Osteoblast (primary cell): ENCODE measurements around the gene COL25A1. TPM values are rescaled to one million over a fixed set of nuclear protein-coding genes. Genes with fewer than 3 reads are reported as not detected.

Source experiments
- DNase-seq: peaks from one replicate; pipeline ENCODE4 v3.0.0; 2011; ENCODE audit warnings: low spot score, mixed read lengths; ENCODE audit not compliant: insufficient read length; ENCODE audit errors: missing footprints
- H2AFZ ChIP-seq: 2 replicates; pipeline ENCODE4 v1.6.0; 2011; ENCODE audit warnings: mild to moderate bottlenecking, low read length
- H3K27ac ChIP-seq: 2 replicates; pipeline ENCODE4 v1.5.1; 2011; ENCODE audit warnings: mild to moderate bottlenecking, low read depth, low read length, moderate library complexity
- H3K27me3 ChIP-seq: 2 replicates; pipeline ENCODE4 v1.6.0; 2012; ENCODE audit warnings: mild to moderate bottlenecking, control low read depth, inconsistent platforms, low read length, moderate library complexity; ENCODE audit not compliant: insufficient read depth
- H3K36me3 ChIP-seq: 2 replicates; pipeline ENCODE4 v1.5.1; 2011; ENCODE audit warnings: mild to moderate bottlenecking, low read length, control low read depth, moderate library complexity; ENCODE audit not compliant: insufficient read depth
- H3K4me1 ChIP-seq: 2 replicates; pipeline ENCODE4 v1.5.1; 2011; ENCODE audit warnings: mild to moderate bottlenecking, low read length, control low read depth, moderate library complexity; ENCODE audit not compliant: insufficient read depth
- H3K4me2 ChIP-seq: 2 replicates; pipeline ENCODE4 v1.6.0; 2011; ENCODE audit warnings: mild to moderate bottlenecking, low read length; ENCODE audit not compliant: insufficient read depth
- H3K4me3 ChIP-seq: fragments of 200-600 bp; sonication (generic); 3 replicates; pipeline ENCODE4 v1.5.1; 2012; ENCODE audit warnings: mild to moderate bottlenecking, low read length, inconsistent platforms; ENCODE audit not compliant: insufficient read depth
- H3K79me2 ChIP-seq: 2 replicates; pipeline ENCODE4 v1.6.0; 2012; ENCODE audit warnings: mild to moderate bottlenecking, low read length, control low read depth, inconsistent platforms; ENCODE audit not compliant: insufficient read depth
- H3K9me3 ChIP-seq: 2 replicates; pipeline ENCODE4 v1.5.1; 2011; ENCODE audit warnings: low read depth, low read length, control low read depth
- H4K20me1 ChIP-seq: 2 replicates; pipeline ENCODE4 v1.6.0; 2012; ENCODE audit warnings: mild to moderate bottlenecking, low read length, control low read depth; ENCODE audit not compliant: insufficient read depth
- CTCF ChIP-seq: IDR thresholded peaks from 2 replicates; pipeline ENCODE4 v1.5.1; 2011; ENCODE audit warnings: mild to moderate bottlenecking, low read depth, low read length, moderate library complexity; ENCODE audit errors: extremely low read depth
- total RNA-seq: library from RNA; depleted of rRNA; stranded (reverse); fragments of >200 nt; gene quantifications from 2 replicates; pipeline ENCODE4 v1.2.3, GENCODE V29; 2012

COL25A1 gene
- total RNA-seq, 1 donor = 1.4 TPM

GRCh38 chr4:108810087-108810486, 492.4 kb downstream of the COL25A1 start:
- no peaks in the 10 kb centered on the region for H3K36me3 ChIP-seq
- no peak for TF ChIP-seq CTCF
- no peaks in the 10 kb centered on the region for H3K79me2 ChIP-seq
- no peak overlapping the region for H3K27ac ChIP-seq
- H4K20me1 ChIP-seq = no peaks in the 10 kb centered on the region
- H3K27me3 ChIP-seq = peaks cover 3% of the 10 kb centered on the region
- no peak overlapping the region for H3K4me3 ChIP-seq
- no peak overlapping the region for H3K4me2 ChIP-seq
- no peak for DNase-seq
- no peaks in the 10 kb centered on the region for H3K4me1 ChIP-seq
- H2AFZ ChIP-seq = no peak overlapping the region
- no peaks in the 10 kb centered on the region for H3K9me3 ChIP-seq

GRCh38 chr4:108804648-108805273, 497.7 kb downstream of the COL25A1 start:
- Histone ChIP-seq H3K27me3 (no peaks in the 10 kb centered on the region), H3K36me3 (no peaks in the 10 kb centered on the region), H3K4me3 (no peak overlapping the region), H3K79me2 (no peaks in the 10 kb centered on the region), H3K4me2 (no peak overlapping the region), H2AFZ (no peak overlapping the region), H3K9me3 (no peaks in the 10 kb centered on the region), H4K20me1 (no peaks in the 10 kb centered on the region), H3K27ac (no peak overlapping the region), H3K4me1 (no peaks in the 10 kb centered on the region)
- no peak for TF ChIP-seq CTCF
- DNase-seq = no peak

DNA sequence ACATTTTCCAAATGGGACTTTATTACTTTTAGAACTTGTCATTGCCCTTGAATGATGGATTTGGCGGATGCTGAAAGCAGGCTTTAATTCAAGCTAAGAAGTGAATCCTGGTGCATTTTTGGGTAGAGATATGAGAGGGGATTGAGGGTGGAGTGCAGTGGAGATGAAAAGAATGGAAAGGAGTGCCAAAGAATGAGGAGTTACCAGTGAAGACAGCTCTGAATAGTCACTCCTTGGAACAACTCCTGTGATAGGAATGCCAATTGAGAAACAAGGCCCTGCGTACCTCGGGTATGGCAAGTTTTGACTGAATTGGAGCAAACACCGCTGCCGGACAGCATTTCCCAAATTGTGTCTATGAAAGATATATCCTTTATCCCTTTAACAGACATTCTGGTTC, 503.2 kb downstream of the COL25A1 start:
- H3K9me3 ChIP-seq = no peaks in the 10 kb centered on the region
- no peaks in the 10 kb centered on the region for H4K20me1 ChIP-seq
- no peak overlapping the region for H3K27ac ChIP-seq
- H3K4me1 ChIP-seq = no peaks in the 10 kb centered on the region
- H3K4me2 ChIP-seq = no peak overlapping the region
- no peak for DNase-seq
- no peaks in the 10 kb centered on the region for H3K79me2 ChIP-seq
- H2AFZ ChIP-seq = no peak overlapping the region
- no peak overlapping the region for H3K4me3 ChIP-seq
- no peaks in the 10 kb centered on the region for H3K27me3 ChIP-seq
- no peak for TF ChIP-seq CTCF
- H3K36me3 ChIP-seq = no peaks in the 10 kb centered on the region

- no peaks in the 10 kb centered on the region for H4K20me1 ChIP-seq
- H3K4me1 ChIP-seq = peaks cover 4% of the 10 kb centered on the region
- H3K79me2 ChIP-seq = no peaks in the 10 kb centered on the region
- H3K27me3 ChIP-seq = no peaks in the 10 kb centered on the region
- H3K36me3 ChIP-seq = no peaks in the 10 kb centered on the region
- no peak for TF ChIP-seq CTCF
- H3K4me3 ChIP-seq = no peak overlapping the region
- no peak for DNase-seq
- no peak overlapping the region for H3K4me2 ChIP-seq
- H3K9me3 ChIP-seq = no peaks in the 10 kb centered on the region
- H3K27ac ChIP-seq = no peak overlapping the region
- H2AFZ ChIP-seq = no peak overlapping the region
Observed at GRCh38 chr4:108796173-108796572, 506.3 kb downstream of the COL25A1 start.
